ENCODE results near the gene C2orf76. TPM values are rescaled to one million over a fixed set of nuclear protein-coding genes. Genes with fewer than 3 reads are reported as not detected.

The C2orf76 gene
- total and polyA plus RNA-seq, 2 of the 4 experiments (the other 2 are of a cell fraction): 10.6 to 12.6 TPM

DNA sequence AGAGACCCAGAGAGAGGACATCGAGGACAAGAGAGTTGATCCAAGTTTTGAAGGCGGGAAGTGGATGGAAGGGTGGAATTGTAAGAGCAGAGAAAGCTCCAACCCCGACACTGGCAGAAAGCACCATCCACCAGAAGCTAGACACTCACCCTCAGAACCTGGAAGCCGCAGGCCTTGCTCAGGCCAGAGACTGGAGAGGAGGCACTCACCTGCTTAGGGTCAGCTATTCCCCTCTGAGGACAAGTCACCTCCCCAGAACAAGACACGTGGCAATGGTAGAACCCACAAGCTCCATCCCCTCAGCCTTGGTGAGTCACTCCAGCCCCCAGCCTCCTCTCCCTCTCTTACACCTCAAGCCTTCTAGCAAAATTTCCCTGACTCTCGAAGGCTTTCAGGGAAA is 78.1 kb downstream of the C2orf76 start:
- Histone ChIP-seq H3K9me1 (ENCODE audit: insufficient read depth, low read length) (0 out of 2 replicates have a peak, but pooled peaks cover 3% of the 10 kb centered on the region), H3K36me3 (ENCODE audit: control insufficient read depth, insufficient read depth, low read length) (no peaks in the 10 kb centered on the region), H4K20me1 (ENCODE audit: insufficient read depth, low read length) (no peaks in the 10 kb centered on the region), H3K27ac (ENCODE audit: insufficient read depth, low read length) (no peak overlapping the region), H3K9me3 (ENCODE audit: control insufficient read depth, insufficient read depth, low read length) (no peaks in the 10 kb centered on the region), H4K91ac (ENCODE audit: insufficient read depth, low read depth, low read length) (no peak overlapping the region), H3K79me1 (ENCODE audit: low read depth in 1 of 2, low read length in 2 of 2) (no peaks in the 10 kb centered on the region), H3K23ac (ENCODE audit: low read depth, low read length) (no peak overlapping the region), H2BK15ac (ENCODE audit: low read depth, low read length) (no peak overlapping the region), H3K4ac (ENCODE audit: low read depth, low read length) (no peak overlapping the region), H3K56ac (ENCODE audit: extremely low read depth, insufficient read depth, low read length) (no peak overlapping the region), H3K14ac (replicated peaks; ENCODE audit: low read depth, low read length) (no peak overlapping the region), H3K4me1 (ENCODE audit: control insufficient read depth, insufficient read depth, low read length) (peaks cover 2% of the 10 kb centered on the region; the same call in 1 of the 2 replicates), H3K27me3 (ENCODE audit: control insufficient read depth, insufficient read depth, low read length) (no peaks in the 10 kb centered on the region; the same call in 1 of the 2 replicates), H2BK120ac (ENCODE audit: low read depth, low read length) (no peak overlapping the region), H3K4me3 (ENCODE audit: insufficient read depth, low read depth, low read length) (no peak overlapping the region), H2AFZ (replicated peaks; ENCODE audit: low read length, poor library complexity) (no peak overlapping the region), H2AK5ac (ENCODE audit: low read depth, low read length) (no peak overlapping the region), H3K9ac (ENCODE audit: low read depth, low read length) (no peak overlapping the region), H2AK9ac (replicated peaks; ENCODE audit: low read depth, low read length, poor library complexity) (no peak overlapping the region), H2BK5ac (ENCODE audit: low read depth, low read length, poor library complexity, severe bottlenecking) (no peak overlapping the region), H4K5ac (ENCODE audit: low read depth, low read length) (no peak overlapping the region), H3K18ac (ENCODE audit: low read depth, low read length) (no peak overlapping the region), H2BK20ac (ENCODE audit: low read depth, low read length) (no peak overlapping the region), H3K4me2 (ENCODE audit: low read depth, low read length) (no peak overlapping the region), H4K8ac (ENCODE audit: low read depth in 2 of 2, low read length in 2 of 2) (no peak overlapping the region)
- CTCF ChIA-PET: interaction anchor here (1.0 kb wide), 1 partner anchor 277 kb away, joined by 3 read pairs; no protein-coding TSS in a partner anchor
- BruUV-seq (replicated peaks): no TSS peak
- ATAC-seq (ENCODE audit: low read depth): no peak
- intact Hi-C loops (cut with micrococcal nuclease) (no loop called here), dilution Hi-C loops (cut with HindIII; ENCODE audit: low sequenced_read_pairs, unreplicated experiment) (no loop called here), in situ Hi-C loops (cut with MboI; ENCODE audit: low sequenced_read_pairs) (loop anchor here (5.0 to 10.0 kb wide), 2 partner anchors 264 to 406 kb away; no protein-coding TSS in a partner anchor)
- POLR2A ChIA-PET (ENCODE audit: unreplicated experiment): no interaction called here
- no peak for TF ChIP-seq NFE2L2 (IDR thresholded peaks at IDR 0.05; ENCODE audit: low read depth, low read length)
- no peak for TF ChIP-seq CHD1 (IDR thresholded peaks at IDR 0.05; ENCODE audit: low read depth, low read length)
- TF ChIP-seq MAZ (IDR thresholded peaks at IDR 0.05; ENCODE audit: borderline replicate concordance, low read depth, low read length): no peak
- TF ChIP-seq, protein P1, sequence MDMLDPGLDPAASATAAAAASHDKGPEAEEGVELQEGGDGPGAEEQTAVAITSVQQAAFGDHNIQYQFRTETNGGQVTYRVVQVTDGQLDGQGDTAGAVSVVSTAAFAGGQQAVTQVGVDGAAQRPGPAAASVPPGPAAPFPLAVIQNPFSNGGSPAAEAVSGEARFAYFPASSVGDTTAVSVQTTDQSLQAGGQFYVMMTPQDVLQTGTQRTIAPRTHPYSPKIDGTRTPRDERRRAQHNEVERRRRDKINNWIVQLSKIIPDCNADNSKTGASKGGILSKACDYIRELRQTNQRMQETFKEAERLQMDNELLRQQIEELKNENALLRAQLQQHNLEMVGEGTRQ (IDR thresholded peaks at IDR 0.05; ENCODE audit: low read depth, low read length): no peak
- no peak for TF ChIP-seq RAD21 (IDR thresholded peaks at IDR 0.05; ENCODE audit: low read length)
- TF ChIP-seq RFX5 (IDR thresholded peaks at IDR 0.05; ENCODE audit: low read depth, low read length): no peak
- no peak for TF ChIP-seq CEBPB (IDR thresholded peaks at IDR 0.05; ENCODE audit: low read depth, low read length)
- no peak for TF ChIP-seq FOS (IDR thresholded peaks at IDR 0.05; ENCODE audit: low read depth, low read length)
- TF ChIP-seq MXI1 (IDR thresholded peaks at IDR 0.05; ENCODE audit: borderline replicate concordance, low read depth, low read length): no peak
- TF ChIP-seq RCOR1 (IDR thresholded peaks at IDR 0.05; ENCODE audit: insufficient replicate concordance, low read length): no peak
- TF ChIP-seq BHLHE40 (IDR thresholded peaks at IDR 0.05; ENCODE audit: low read depth, low read length): no peak
- TF ChIP-seq SMC3 (IDR thresholded peaks at IDR 0.05; ENCODE audit: low read depth, low read length): no peak
- WGBS, 2 experiments (ENCODE audit: extremely low coverage in 2 of 2, insufficient read length in 1 of 2): no CpG with 5 or more reads among the region's 6 CpGs
- DNase-seq: no peak
